ENCODE data around the gene RRBP1.

- no peak for TF ChIP-seq CTCF (IDR thresholded peaks at IDR 0.05)
- no peak for TF ChIP-seq POLR2A (IDR thresholded peaks at IDR 0.05)
- no peak for TF ChIP-seq EP300 (IDR thresholded peaks at IDR 0.05)
Observed at GRCh38 chr20:17657898-17658647, 24.0 kb downstream of the RRBP1 start.
